Activated CD4-positive, alpha-beta memory T cell treated with anti-CD3 and anti-CD28 coated beads for 36 hours (primary cell): ENCODE measurements around the gene DOCK10. TPM values are rescaled to one million over a fixed set of nuclear protein-coding genes. Genes with fewer than 3 reads are reported as not detected.

Experiments used
- CTCF ChIA-PET: fragments of 350-600 bp; sonication (Branson Sonifier 250); formaldehyde crosslinking; loops from one replicate; lab custom pipeline; 2021; ENCODE audit warnings: antibody characterized with exemption, inconsistent platforms; lab: Charles Lee
- POLR2A ChIA-PET: fragments of 350-600 bp; sonication (Branson Sonifier 250); formaldehyde crosslinking; loops from one replicate; lab custom pipeline; 2021; ENCODE audit warnings: antibody characterized with exemption; lab: Charles Lee
- DNase-seq: peaks from one replicate; pipeline ENCODE4 v3.0.0-alpha.2; 2020
- H3K27ac Mint-ChIP-seq: one replicate; pipeline ENCODE4 v1.8.0; 2021; ENCODE audit warnings: mixed read lengths
- H3K27me3 Mint-ChIP-seq: one replicate; pipeline ENCODE4 v1.8.0; 2021; ENCODE audit warnings: mixed read lengths
- H3K36me3 Mint-ChIP-seq: one replicate; pipeline ENCODE4 v1.8.0; 2021; ENCODE audit warnings: mixed read lengths
- H3K4me1 Mint-ChIP-seq: one replicate; pipeline ENCODE4 v1.8.0; 2021; ENCODE audit warnings: low read depth, mixed read lengths
- H3K4me3 Mint-ChIP-seq: one replicate; pipeline ENCODE4 v1.8.0; 2021; ENCODE audit warnings: mild to moderate bottlenecking, mixed read lengths
- H3K9me3 Mint-ChIP-seq: one replicate; pipeline ENCODE4 v1.8.0; 2021; ENCODE audit warnings: mixed read lengths
- intact Hi-C: fragments of 100-400 bp; cut with micrococcal nuclease; formaldehyde crosslinking; loops from one replicate; pipeline ENCODE4 v1.15.1; 2023
- total RNA-seq, 2 experiments: library from RNA; stranded (reverse); gene quantifications; one replicate each; pipeline ENCODE4 v1.2.3, GENCODE V29; 2021

The DOCK10 gene
- total RNA-seq, 2 experiments from 2014 or later, result 134 to 139 TPM

- H3K4me3 Mint-ChIP-seq, result peak overlapping the region; percentile 88
- H3K4me1 Mint-ChIP-seq, result peaks cover 57% of the 10 kb centered on the region
- ChIA-PET CTCF (interaction anchor here (1.1 to 1.5 kb wide), 5 partner anchors 12 to 112 kb away, joined by 3 to 7 read pairs (median 4); no protein-coding TSS in a partner anchor), POLR2A (interaction anchor here (0.6 to 3.1 kb wide), 12 partner anchors 12 to 277 kb away, joined by 3 to 15 read pairs (median 6); no protein-coding TSS in a partner anchor)
- peaks cover 11% of the 10 kb centered on the region for H3K36me3 Mint-ChIP-seq
- H3K9me3 Mint-ChIP-seq, result no peaks in the 10 kb centered on the region
- peak; percentile 62 for DNase-seq
- intact Hi-C loops, result loop anchor here (1.0 to 10.0 kb wide), 7 partner anchors 14 to 1796 kb away; partner anchors contain the start of genes CUL3 and RHBDD1
- no peaks in the 10 kb centered on the region for H3K27me3 Mint-ChIP-seq
- H3K27ac Mint-ChIP-seq, result peak overlapping the region; percentile 96
Measured at GRCh38 chr2:225040856-225041206, 1.4 kb downstream of the DOCK10 start.

DNA sequence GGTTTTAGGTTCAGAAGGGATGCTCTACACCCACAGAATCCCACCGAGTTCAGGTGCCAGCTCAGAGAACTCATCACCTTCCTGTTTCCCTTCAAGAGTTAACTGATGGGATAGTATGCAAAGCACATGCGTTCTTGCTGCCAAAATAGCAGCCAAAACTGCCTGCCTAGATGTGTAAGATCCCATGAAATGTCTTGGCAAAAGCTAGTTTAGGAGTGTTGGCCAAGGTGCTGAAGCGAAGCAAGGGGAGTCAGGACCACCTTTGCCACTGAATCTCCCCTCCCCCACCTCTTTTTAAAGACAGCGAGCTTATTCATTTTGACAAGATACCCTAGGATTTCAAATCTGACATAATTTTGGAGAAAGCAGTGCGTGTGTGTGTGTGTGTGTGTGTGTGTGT, 2.1 kb downstream of the DOCK10 start:
- Mint-ChIP-seq H3K27ac (peak overlapping the region; percentile 96), H3K4me3 (peak overlapping the region; percentile 88), H3K9me3 (no peaks in the 10 kb centered on the region), H3K27me3 (no peaks in the 10 kb centered on the region), H3K4me1 (peaks cover 62% of the 10 kb centered on the region), H3K36me3 (peaks cover 15% of the 10 kb centered on the region)
- ChIA-PET CTCF (interaction anchor here (1.1 to 1.5 kb wide), 5 partner anchors 13 to 111 kb away, joined by 3 to 7 read pairs (median 4); no protein-coding TSS in a partner anchor), POLR2A (interaction anchor here (1.2 to 3.1 kb wide), 11 partner anchors 13 to 115 kb away, joined by 3 to 15 read pairs (median 6); no protein-coding TSS in a partner anchor)
- intact Hi-C loops, result loop anchor here (1.0 to 10.0 kb wide), 5 partner anchors 13 to 1797 kb away; partner anchors contain the start of genes CUL3 and RHBDD1
- peak; percentile 36 for DNase-seq

GRCh38 chr2:225038231-225038523, 4.1 kb downstream of the DOCK10 start:
- peaks cover 77% of the 10 kb centered on the region for H3K4me1 Mint-ChIP-seq
- H3K36me3 Mint-ChIP-seq, result peaks cover 33% of the 10 kb centered on the region
- no peaks in the 10 kb centered on the region for H3K27me3 Mint-ChIP-seq
- CTCF ChIA-PET, result interaction anchor here (0.6 kb wide), 1 partner anchor 113 kb away, joined by 4 read pairs; no protein-coding TSS in a partner anchor
- peak overlapping the region; percentile 74 for H3K4me3 Mint-ChIP-seq
- POLR2A ChIA-PET, result interaction anchor here (0.9 to 1.3 kb wide), 3 partner anchors 27 to 111 kb away, joined by 3 to 5 read pairs (median 3); no protein-coding TSS in a partner anchor
- peak overlapping the region; percentile 83 for H3K27ac Mint-ChIP-seq
- H3K9me3 Mint-ChIP-seq, result no peaks in the 10 kb centered on the region
- no peak for DNase-seq
- intact Hi-C loops, result loop anchor here (1.0 kb wide), 1 partner anchor 152 kb away; no protein-coding TSS in a partner anchor

DNA sequence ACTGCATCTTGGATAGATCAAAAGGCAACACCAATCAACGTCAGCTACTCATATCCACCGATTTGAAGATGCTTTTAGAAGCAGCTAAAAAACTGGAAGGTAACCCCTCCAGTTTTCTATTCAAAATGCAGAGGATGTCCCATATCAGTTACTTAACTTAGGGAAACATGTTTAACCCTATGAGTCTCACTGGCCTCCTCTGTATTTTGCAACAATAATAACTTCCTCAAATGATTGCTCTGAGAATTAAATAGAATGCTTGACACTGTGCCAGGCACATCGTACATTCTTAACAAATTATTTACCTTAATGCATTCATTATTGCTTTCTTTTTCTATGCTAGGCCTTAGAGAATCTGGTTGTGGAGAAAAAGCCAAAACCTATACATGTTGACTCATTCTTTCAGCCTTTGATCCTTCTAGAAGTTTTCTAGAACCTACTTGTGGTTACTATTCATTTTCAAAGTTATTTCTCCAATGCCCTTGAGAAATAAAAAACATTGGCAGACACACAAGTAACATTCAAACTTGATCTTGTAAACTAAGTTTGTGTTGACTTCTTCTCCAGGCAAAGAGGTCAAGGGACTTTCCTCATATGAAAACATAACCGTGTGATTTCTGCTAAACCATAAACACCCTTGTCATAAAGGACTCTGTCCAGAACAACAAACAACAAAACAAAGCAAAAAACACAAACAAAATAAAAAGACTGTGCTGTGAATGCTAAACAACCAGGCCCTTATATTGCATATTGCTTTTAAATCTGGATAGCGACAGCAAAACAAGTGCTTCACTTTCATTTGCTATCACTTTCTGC, 4.6 kb downstream of the DOCK10 start:
- intact Hi-C loops, result loop anchor here (1.0 to 2.0 kb wide), 2 partner anchors 151 to 1095 kb away; no protein-coding TSS in a partner anchor
- Mint-ChIP-seq H3K4me3 (peak overlapping the region; percentile 74), H3K36me3 (peaks cover 33% of the 10 kb centered on the region), H3K27me3 (no peaks in the 10 kb centered on the region), H3K9me3 (no peaks in the 10 kb centered on the region), H3K27ac (peak overlapping the region; percentile 83), H3K4me1 (peaks cover 76% of the 10 kb centered on the region)
- no peak for DNase-seq
- POLR2A ChIA-PET, result interaction anchor here (1.0 to 1.3 kb wide), 2 partner anchors 26 to 110 kb away, joined by 3 to 5 read pairs; no protein-coding TSS in a partner anchor
- CTCF ChIA-PET, result no interaction called here

- peaks cover 34% of the 10 kb centered on the region for H3K36me3 Mint-ChIP-seq
Measured at GRCh38 chr2:225036431-225036830, 5.8 kb downstream of the DOCK10 start.

GRCh38 chr2:225033440-225034318, 8.6 kb downstream of the DOCK10 start:
- DNase-seq, result no peak
- Mint-ChIP-seq H3K9me3 (no peaks in the 10 kb centered on the region), H3K4me3 (no peak overlapping the region), H3K27me3 (no peaks in the 10 kb centered on the region), H3K27ac (peak overlapping the region; percentile 43), H3K36me3 (peaks cover 35% of the 10 kb centered on the region), H3K4me1 (peaks cover 81% of the 10 kb centered on the region)
- intact Hi-C loops, result no loop called here
- CTCF ChIA-PET, result interaction anchor here (1.3 kb wide), 1 partner anchor 24 kb away, joined by 3 read pairs; no protein-coding TSS in a partner anchor
- POLR2A ChIA-PET, result interaction anchor here (0.6 kb wide), 1 partner anchor 9 kb away, joined by 3 read pairs; the partner anchor contains the start of gene DOCK10

More at GRCh38 chr2:225036431-225036830, 5.8 kb downstream of the DOCK10 start:
- intact Hi-C loops, result loop anchor here (2.0 kb wide), 1 partner anchor 1094 kb away; no protein-coding TSS in a partner anchor
- DNase-seq, result no peak
- no peak overlapping the region for H3K27ac Mint-ChIP-seq
- H3K4me3 Mint-ChIP-seq, result no peak overlapping the region
- H3K27me3 Mint-ChIP-seq, result no peaks in the 10 kb centered on the region
- POLR2A ChIA-PET, result no interaction called here
- CTCF ChIA-PET, result no interaction called here
- H3K4me1 Mint-ChIP-seq, result peaks cover 84% of the 10 kb centered on the region
- no peaks in the 10 kb centered on the region for H3K9me3 Mint-ChIP-seq

GRCh38 chr2:225032246-225032645, 10.0 kb downstream of the DOCK10 start:
- intact Hi-C loops, result no loop called here
- Mint-ChIP-seq H3K36me3 (peaks cover 38% of the 10 kb centered on the region), H3K27me3 (no peaks in the 10 kb centered on the region), H3K4me1 (peaks cover 81% of the 10 kb centered on the region), H3K4me3 (no peak overlapping the region), H3K9me3 (no peaks in the 10 kb centered on the region), H3K27ac (no peak overlapping the region)
- CTCF ChIA-PET, result interaction anchor here (0.6 to 1.3 kb wide), 2 partner anchors 23 to 1299 kb away, joined by 3 to 4 read pairs; no protein-coding TSS in a partner anchor
- POLR2A ChIA-PET, result interaction anchor here (0.6 kb wide), 1 partner anchor 61 kb away, joined by 5 read pairs; no protein-coding TSS in a partner anchor
- no peak for DNase-seq

- no peak for DNase-seq
- H3K27ac Mint-ChIP-seq, result peak overlapping the region; percentile 52
- peaks cover 81% of the 10 kb centered on the region for H3K4me1 Mint-ChIP-seq
- ChIA-PET POLR2A (no interaction called here), CTCF (no interaction called here)
- no peak overlapping the region for H3K4me3 Mint-ChIP-seq
- no peaks in the 10 kb centered on the region for H3K27me3 Mint-ChIP-seq
- H3K36me3 Mint-ChIP-seq, result peaks cover 38% of the 10 kb centered on the region
- no peaks in the 10 kb centered on the region for H3K9me3 Mint-ChIP-seq
- intact Hi-C loops, result no loop called here
Measured at GRCh38 chr2:225031599-225031998, 10.7 kb downstream of the DOCK10 start.

- no peaks in the 10 kb centered on the region for H3K27me3 Mint-ChIP-seq
- DNase-seq, result no peak
- intact Hi-C loops, result no loop called here
- CTCF ChIA-PET, result no interaction called here
- POLR2A ChIA-PET, result no interaction called here
- H3K27ac Mint-ChIP-seq, result peak overlapping the region; percentile 52
- no peak overlapping the region for H3K4me3 Mint-ChIP-seq
- no peaks in the 10 kb centered on the region for H3K9me3 Mint-ChIP-seq
- peaks cover 36% of the 10 kb centered on the region for H3K36me3 Mint-ChIP-seq
- H3K4me1 Mint-ChIP-seq, result peaks cover 81% of the 10 kb centered on the region
Measured at GRCh38 chr2:225030893-225031292, 11.4 kb downstream of the DOCK10 start.

GRCh38 chr2:225030203-225030602, 12.1 kb downstream of the DOCK10 start:
- peaks cover 31% of the 10 kb centered on the region for H3K36me3 Mint-ChIP-seq
- ChIA-PET POLR2A (no interaction called here), CTCF (no interaction called here)
- DNase-seq, result peak; percentile 54
- H3K27ac Mint-ChIP-seq, result peak overlapping the region; percentile 80
- peak overlapping the region; percentile 23 for H3K4me3 Mint-ChIP-seq
- intact Hi-C loops, result no loop called here
- peaks cover 81% of the 10 kb centered on the region for H3K4me1 Mint-ChIP-seq
- no peaks in the 10 kb centered on the region for H3K9me3 Mint-ChIP-seq
- H3K27me3 Mint-ChIP-seq, result no peaks in the 10 kb centered on the region

- H3K36me3 Mint-ChIP-seq, result peaks cover 17% of the 10 kb centered on the region
- DNase-seq, result no peak
- no peak overlapping the region for H3K4me3 Mint-ChIP-seq
- no peaks in the 10 kb centered on the region for H3K9me3 Mint-ChIP-seq
- intact Hi-C loops, result no loop called here
- POLR2A ChIA-PET, result no interaction called here
- CTCF ChIA-PET, result no interaction called here
- H3K4me1 Mint-ChIP-seq, result peaks cover 76% of the 10 kb centered on the region
- H3K27me3 Mint-ChIP-seq, result no peaks in the 10 kb centered on the region
- peak overlapping the region; percentile 15 for H3K27ac Mint-ChIP-seq
Measured at GRCh38 chr2:225028572-225028971, 13.7 kb downstream of the DOCK10 start.
